ACHN (cell line): ENCODE data around the gene TRMT2A.

ENCODE experiments used
- DNase-seq: peaks from one replicate; pipeline ENCODE4 v3.0.0-alpha.2; 2015
- in situ Hi-C: cut with HindIII; loops from 2 replicates; pipeline ENCODE4 v1.10.0; 2017; ENCODE audit warnings: low sequenced_read_pairs, low pct_ligation_motif_present, low pct_unique_long_range_greater_than_20kb

TRMT2A gene

GRCh38 chr22:20094197-20094807 is 22.7 kb downstream of the TRMT2A start:
- in situ Hi-C loops = no loop called here

GRCh38 chr22:20093418-20094196 is 23.4 kb downstream of the TRMT2A start:
- no peak for DNase-seq
- in situ Hi-C loops = no loop called here

More at GRCh38 chr22:20094197-20094807, 22.7 kb downstream of the TRMT2A start:
- DNase-seq = no peak

GRCh38 chr22:20092477-20092854 is 24.6 kb downstream of the TRMT2A start:
- in situ Hi-C loops = no loop called here
- no peak for DNase-seq

- in situ Hi-C loops = no loop called here
These were observed 25.1 kb downstream of the TRMT2A start for GRCh38 chr22:20091690-20092476.

GRCh38 chr22:20090730-20091240 is 26.2 kb downstream of the TRMT2A start:
- DNase-seq = no peak
- in situ Hi-C loops = no loop called here

More at GRCh38 chr22:20091690-20092476, 25.1 kb downstream of the TRMT2A start:
- DNase-seq = no peak

- in situ Hi-C loops = no loop called here
- no peak for DNase-seq
These were observed 26.9 kb downstream of the TRMT2A start for GRCh38 chr22:20089977-20090729.

- DNase-seq = no peak
- in situ Hi-C loops = no loop called here
These were observed 27.6 kb downstream of the TRMT2A start for GRCh38 chr22:20089226-20089976.

GRCh38 chr22:20088263-20088648 is 28.8 kb downstream of the TRMT2A start:
- in situ Hi-C loops = no loop called here

GRCh38 chr22:20087319-20088262 is 29.4 kb downstream of the TRMT2A start:
- DNase-seq = no peak
- in situ Hi-C loops = no loop called here

More at GRCh38 chr22:20088263-20088648, 28.8 kb downstream of the TRMT2A start:
- DNase-seq = no peak

GRCh38 chr22:20086763-20087162 is 30.3 kb downstream of the TRMT2A start:
- in situ Hi-C loops = no loop called here
- no peak for DNase-seq

- in situ Hi-C loops = no loop called here
- DNase-seq = no peak
These were observed 30.9 kb downstream of the TRMT2A start for GRCh38 chr22:20086101-20086599.

- DNase-seq = no peak
- in situ Hi-C loops = no loop called here
These were observed 31.4 kb downstream of the TRMT2A start for GRCh38 chr22:20085651-20086050.

GRCh38 chr22:20084547-20085413 is 32.2 kb downstream of the TRMT2A start:
- in situ Hi-C loops = no loop called here
- peak; percentile 27 for DNase-seq

- in situ Hi-C loops = no loop called here
- no peak for DNase-seq
These were observed 33.0 kb downstream of the TRMT2A start for GRCh38 chr22:20083891-20084546.

- in situ Hi-C loops = no loop called here
- DNase-seq = no peak
These were observed 33.7 kb downstream of the TRMT2A start for GRCh38 chr22:20083157-20083890.
